Activated CD8-positive, alpha-beta T cell treated with anti-CD3 and anti-CD28 coated beads for 36 hours (primary cell): Measurements from ENCODE around the gene LRP6. TPM values are rescaled to one million over a fixed set of nuclear protein-coding genes. Genes with fewer than 3 reads are reported as not detected.
"Not testable (repeated sequence)": the region's sequence is repeated elsewhere in the genome, so short reads cannot be mapped to it uniquely, and the experiment has no call there.

Experiments
- ATAC-seq: fragments of 200-7000 bp; cut with Tn5 transposase; one replicate; pipeline ENCODE4 v1.10.0; 2021; ENCODE audit warnings: mild to moderate bottlenecking, moderate library complexity
- CTCF ChIA-PET: fragments of 350-600 bp; sonication (Branson Sonifier 250); formaldehyde crosslinking; loops from one replicate; lab custom pipeline; 2021; ENCODE audit warnings: antibody characterized with exemption; lab: Charles Lee
- POLR2A ChIA-PET: fragments of 350-600 bp; sonication (Branson Sonifier 250); formaldehyde crosslinking; loops from one replicate; lab custom pipeline; 2021; ENCODE audit warnings: antibody characterized with exemption; lab: Charles Lee
- DNase-seq: peaks from one replicate; pipeline ENCODE4 v3.0.0-alpha.2; 2020
- H3K27ac Mint-ChIP-seq: one replicate; pipeline ENCODE4 v1.8.0; 2021; ENCODE audit warnings: mild to moderate bottlenecking, mixed read lengths
- H3K27me3 Mint-ChIP-seq: one replicate; pipeline ENCODE4 v1.8.0; 2021; ENCODE audit warnings: mixed read lengths
- H3K36me3 Mint-ChIP-seq: one replicate; pipeline ENCODE4 v1.8.0; 2021; ENCODE audit warnings: low read depth, mixed read lengths
- H3K4me1 Mint-ChIP-seq: one replicate; pipeline ENCODE4 v1.8.0; 2021; ENCODE audit warnings: low read depth, mixed read lengths
- H3K4me3 Mint-ChIP-seq: one replicate; pipeline ENCODE4 v1.8.0; 2021; ENCODE audit warnings: mild to moderate bottlenecking, moderate library complexity, mixed read lengths
- H3K9me3 Mint-ChIP-seq: one replicate; pipeline ENCODE4 v1.8.0; 2021; ENCODE audit warnings: mixed read lengths
- intact Hi-C: fragments of 100-400 bp; cut with micrococcal nuclease; formaldehyde crosslinking; loops from one replicate; pipeline ENCODE4 v1.10.0; 2022
- total RNA-seq, 2 experiments: library from RNA; stranded (reverse); gene quantifications; one replicate each; pipeline ENCODE4 v1.2.3, GENCODE V29; 2021
- TF ChIP-seq, protein P1 (sequence below): fragments of 200-600 bp; IDR thresholded peaks from one replicate; pipeline ENCODE4 v1.8.0; 2022; ENCODE audit warnings: antibody characterized with exemption, mild to moderate bottlenecking

LRP6 gene
- total RNA-seq, 2 experiments from 2014 or later = 1.3 to 2.0 TPM

DNA sequence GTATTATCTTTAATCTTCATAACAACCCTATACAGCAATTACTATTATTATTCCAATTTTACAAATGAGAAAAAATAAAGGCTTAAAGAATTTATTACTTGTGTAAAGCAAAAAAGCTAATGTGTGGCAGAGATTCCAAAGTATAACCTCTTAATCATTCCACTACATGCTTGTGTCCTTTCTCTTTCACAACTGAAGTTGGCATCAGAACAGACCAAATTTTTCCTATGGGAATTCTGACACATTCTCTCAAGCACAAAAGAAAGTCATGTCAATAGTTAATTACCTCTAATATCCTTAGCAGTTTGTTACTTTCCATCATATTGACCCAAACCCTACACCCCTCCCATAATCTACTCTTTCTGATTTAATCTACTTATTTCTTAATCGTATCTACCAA, 109.4 kb downstream of the LRP6 start:
- Mint-ChIP-seq H3K36me3 (no peaks in the 10 kb centered on the region), H3K9me3 (no peaks in the 10 kb centered on the region), H3K27ac (no peak overlapping the region), H3K4me1 (no peaks in the 10 kb centered on the region), H3K27me3 (no peaks in the 10 kb centered on the region), H3K4me3 (no peak overlapping the region)
- intact Hi-C loops = no loop called here
- no peak for ATAC-seq
- POLR2A ChIA-PET = no interaction called here
- CTCF ChIA-PET = no interaction called here
- TF ChIP-seq, protein P1, sequence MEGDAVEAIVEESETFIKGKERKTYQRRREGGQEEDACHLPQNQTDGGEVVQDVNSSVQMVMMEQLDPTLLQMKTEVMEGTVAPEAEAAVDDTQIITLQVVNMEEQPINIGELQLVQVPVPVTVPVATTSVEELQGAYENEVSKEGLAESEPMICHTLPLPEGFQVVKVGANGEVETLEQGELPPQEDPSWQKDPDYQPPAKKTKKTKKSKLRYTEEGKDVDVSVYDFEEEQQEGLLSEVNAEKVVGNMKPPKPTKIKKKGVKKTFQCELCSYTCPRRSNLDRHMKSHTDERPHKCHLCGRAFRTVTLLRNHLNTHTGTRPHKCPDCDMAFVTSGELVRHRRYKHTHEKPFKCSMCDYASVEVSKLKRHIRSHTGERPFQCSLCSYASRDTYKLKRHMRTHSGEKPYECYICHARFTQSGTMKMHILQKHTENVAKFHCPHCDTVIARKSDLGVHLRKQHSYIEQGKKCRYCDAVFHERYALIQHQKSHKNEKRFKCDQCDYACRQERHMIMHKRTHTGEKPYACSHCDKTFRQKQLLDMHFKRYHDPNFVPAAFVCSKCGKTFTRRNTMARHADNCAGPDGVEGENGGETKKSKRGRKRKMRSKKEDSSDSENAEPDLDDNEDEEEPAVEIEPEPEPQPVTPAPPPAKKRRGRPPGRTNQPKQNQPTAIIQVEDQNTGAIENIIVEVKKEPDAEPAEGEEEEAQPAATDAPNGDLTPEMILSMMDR = no peak
- DNase-seq = no peak

DNA sequence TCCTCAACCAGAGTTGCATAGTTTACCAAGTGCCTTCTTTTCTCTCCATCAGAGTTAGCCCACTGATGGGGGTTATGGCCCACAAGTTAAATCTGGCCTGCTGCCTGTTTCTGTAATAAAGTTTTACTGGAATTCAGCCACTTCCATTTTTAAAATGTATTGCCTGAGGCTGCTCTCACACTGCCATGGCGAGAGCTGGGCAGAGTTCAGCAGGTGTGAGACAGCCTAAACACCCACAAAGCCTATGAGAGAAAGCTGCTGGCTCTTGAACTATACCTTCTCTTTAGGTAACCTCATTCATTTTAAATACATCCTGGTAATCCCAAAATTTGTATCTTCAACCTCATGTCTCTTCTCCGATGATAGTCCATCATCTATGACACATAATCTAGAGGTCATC, 110.0 kb downstream of the LRP6 start:
- Mint-ChIP-seq H3K4me3 (no peak overlapping the region), H3K9me3 (no peaks in the 10 kb centered on the region), H3K4me1 (no peaks in the 10 kb centered on the region), H3K27me3 (no peaks in the 10 kb centered on the region), H3K36me3 (no peaks in the 10 kb centered on the region), H3K27ac (no peak overlapping the region)
- ATAC-seq (no peak), DNase-seq (no peak)
- ChIA-PET CTCF (no interaction called here), POLR2A (no interaction called here)
- intact Hi-C loops = no loop called here
- TF ChIP-seq, protein P1 = no peak

DNA sequence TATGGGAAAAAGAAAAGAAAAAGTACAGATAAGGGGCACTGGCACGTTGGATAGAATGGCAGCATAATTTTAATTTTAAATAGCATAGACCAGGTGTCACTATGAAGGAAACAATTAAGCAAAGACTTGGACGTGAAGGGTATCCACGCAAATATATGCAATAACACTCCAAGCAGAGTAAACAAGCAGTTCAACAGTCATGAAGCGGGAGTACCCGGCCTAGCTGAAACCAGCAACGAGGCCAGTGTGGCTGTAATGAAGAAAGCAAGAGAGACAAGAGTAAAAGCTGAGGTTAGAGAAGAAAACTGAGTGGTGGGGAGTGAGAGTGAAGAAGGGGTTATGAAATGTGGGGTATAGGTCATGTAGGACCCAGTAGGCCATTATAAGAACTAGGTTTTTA, 110.7 kb downstream of the LRP6 start:
- Mint-ChIP-seq H3K4me1 (no peaks in the 10 kb centered on the region), H3K4me3 (no peak overlapping the region), H3K27me3 (no peaks in the 10 kb centered on the region), H3K9me3 (no peaks in the 10 kb centered on the region), H3K36me3 (no peaks in the 10 kb centered on the region), H3K27ac (no peak overlapping the region)
- POLR2A ChIA-PET = no interaction called here
- no peak for ATAC-seq
- intact Hi-C loops = no loop called here
- DNase-seq = no peak
- TF ChIP-seq, protein P1 = no peak
- CTCF ChIA-PET = no interaction called here

DNA sequence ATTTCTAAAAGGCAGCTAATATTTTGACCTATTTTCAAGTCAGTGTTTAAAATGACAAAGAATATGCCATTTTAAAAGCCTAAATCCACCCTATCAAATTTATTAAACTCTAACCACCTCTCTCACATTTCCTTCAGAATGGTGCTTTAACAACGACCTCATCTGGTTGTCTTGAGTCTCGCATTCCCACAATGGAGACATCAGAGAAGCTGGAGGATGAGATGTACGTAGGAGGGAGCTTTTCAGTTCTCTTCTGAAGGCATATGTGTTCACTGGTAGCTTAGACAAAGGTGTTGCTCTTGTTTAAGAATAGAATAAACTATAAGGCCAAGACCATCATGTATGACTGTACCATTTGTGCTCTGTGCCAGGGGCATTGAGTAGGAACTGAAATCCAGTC, 113.2 kb downstream of the LRP6 start:
- DNase-seq (no peak), ATAC-seq (no peak)
- Mint-ChIP-seq H3K36me3 (no peaks in the 10 kb centered on the region), H3K27ac (no peak overlapping the region), H3K4me3 (no peak overlapping the region), H3K27me3 (no peaks in the 10 kb centered on the region), H3K4me1 (no peaks in the 10 kb centered on the region), H3K9me3 (no peaks in the 10 kb centered on the region)
- TF ChIP-seq, protein P1 = no peak
- ChIA-PET POLR2A (interaction anchor here (0.7 kb wide), 1 partner anchor 204 kb away, joined by 3 read pairs; no protein-coding TSS in a partner anchor), CTCF (interaction anchor here (1.5 to 1.6 kb wide), 3 partner anchors 10 to 174 kb away, joined by 3 to 4 read pairs (median 3); no protein-coding TSS in a partner anchor)
- intact Hi-C loops = no loop called here

DNA sequence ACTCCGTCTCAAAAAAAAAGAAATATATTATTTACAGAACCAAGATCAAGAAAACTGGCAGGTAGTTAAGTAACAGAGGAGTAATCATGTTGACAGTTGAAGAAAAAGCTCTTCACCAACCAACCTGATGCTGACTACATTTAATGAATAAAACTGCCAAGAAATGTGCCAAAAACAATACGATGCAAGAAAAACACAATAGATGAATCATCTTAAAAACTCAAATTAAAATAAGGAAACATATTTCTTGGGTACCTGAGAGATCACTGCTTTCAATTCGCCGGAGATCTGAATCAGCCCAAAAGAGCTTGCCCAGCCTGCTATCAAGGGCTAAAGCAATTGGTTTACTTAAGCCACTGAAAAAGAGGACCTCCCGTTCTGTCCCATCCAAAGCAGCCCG, 119.7 kb downstream of the LRP6 start:
- POLR2A ChIA-PET = interaction anchor here (0.6 kb wide), 1 partner anchor 975 kb away, joined by 3 read pairs; no protein-coding TSS in a partner anchor
- CTCF ChIA-PET = interaction anchor here (0.9 kb wide), 1 partner anchor 20 kb away, joined by 3 read pairs; no protein-coding TSS in a partner anchor
- H3K4me3 Mint-ChIP-seq = no peak overlapping the region
- H3K27ac Mint-ChIP-seq = no peak overlapping the region
- TF ChIP-seq, protein P1 = no peak
- H3K36me3 Mint-ChIP-seq = no peaks in the 10 kb centered on the region
- no peaks in the 10 kb centered on the region for H3K9me3 Mint-ChIP-seq
- no peak for ATAC-seq
- H3K4me1 Mint-ChIP-seq = no peaks in the 10 kb centered on the region
- DNase-seq = no peak
- intact Hi-C loops = no loop called here
- H3K27me3 Mint-ChIP-seq = no peaks in the 10 kb centered on the region

DNA sequence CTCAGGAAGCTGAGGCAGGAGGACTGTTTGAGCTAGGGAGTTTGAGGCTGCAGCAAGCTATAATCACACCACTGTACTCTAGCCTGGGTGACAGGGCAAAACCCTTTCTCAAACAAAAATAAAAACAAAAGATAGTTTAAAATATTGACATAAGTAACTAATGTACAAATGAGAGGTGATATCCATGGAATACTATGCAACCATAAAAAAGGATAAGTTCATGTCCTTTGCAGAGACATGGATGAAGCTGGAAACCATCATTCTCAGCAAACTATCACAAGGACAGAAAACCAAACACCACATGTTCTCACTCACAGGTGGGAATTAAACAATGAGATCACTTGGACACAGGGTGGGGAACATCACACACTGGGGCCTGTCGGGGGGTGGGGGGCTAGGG, 122.3 kb downstream of the LRP6 start:
- H3K4me3 Mint-ChIP-seq, CTCF ChIA-PET, H3K9me3 Mint-ChIP-seq, DNase-seq, H3K27me3 Mint-ChIP-seq, H3K36me3 Mint-ChIP-seq, intact Hi-C loops, POLR2A ChIA-PET, ATAC-seq, H3K4me1 Mint-ChIP-seq, H3K27ac Mint-ChIP-seq: not testable (repeated sequence)
